Body of pancreas (tissue), 4 donors: ENCODE measurements around the gene ADGRL3.

Experiments used
- CTCF ChIP-seq, 7 experiments: fragments of 450-650 bp in 4 of 7; fragments of 200-600 bp in 3 of 7; sonication (generic) in 3 of 7; IDR thresholded peaks; one replicate each; pipeline ENCODE4 v1.5.1; 2016 to 2019; ENCODE audit warnings: antibody characterized with exemption in 7 of 7
- POLR2A ChIP-seq, 3 donors: fragments of 450-650 bp; IDR thresholded peaks; one replicate each; pipeline ENCODE4 v1.6.1; 2016; ENCODE audit warnings: antibody characterized with exemption in 3 of 3, mild to moderate bottlenecking in 2 of 3

DNA sequence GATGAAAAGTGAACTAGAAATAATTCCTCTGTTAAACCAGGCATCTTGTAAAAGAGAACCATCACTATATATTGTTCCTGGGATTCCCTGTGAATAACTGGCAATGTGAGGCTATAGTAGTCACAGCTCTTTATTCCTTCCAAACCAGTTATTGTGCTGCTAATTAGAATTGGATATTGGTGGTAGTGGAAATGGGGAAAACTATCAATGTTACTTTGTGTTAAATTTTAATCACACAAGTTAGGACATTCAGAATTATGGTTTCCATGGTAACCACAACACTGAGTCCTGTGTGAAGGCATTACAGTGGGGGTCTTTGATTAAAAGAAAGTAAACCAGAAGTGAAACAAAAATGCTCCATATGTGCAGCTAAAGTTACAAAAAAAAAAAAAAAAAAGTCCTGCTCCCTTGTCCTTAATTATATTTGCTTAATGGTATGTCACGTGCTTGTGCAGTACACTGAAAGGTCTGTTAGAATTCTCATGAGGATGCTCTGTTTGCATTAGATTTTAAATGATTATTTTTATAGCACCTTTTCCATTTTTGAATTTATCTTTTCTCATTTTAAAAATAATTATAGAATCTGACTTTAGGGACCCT, 200.4 kb downstream of the ADGRL3 start:
- TF ChIP-seq CTCF (IDR thresholded peaks at IDR 0.05) = no peak
- no peak for TF ChIP-seq POLR2A (IDR thresholded peaks at IDR 0.05)
